ENCODE measurements around the gene TIMP2.

DNA sequence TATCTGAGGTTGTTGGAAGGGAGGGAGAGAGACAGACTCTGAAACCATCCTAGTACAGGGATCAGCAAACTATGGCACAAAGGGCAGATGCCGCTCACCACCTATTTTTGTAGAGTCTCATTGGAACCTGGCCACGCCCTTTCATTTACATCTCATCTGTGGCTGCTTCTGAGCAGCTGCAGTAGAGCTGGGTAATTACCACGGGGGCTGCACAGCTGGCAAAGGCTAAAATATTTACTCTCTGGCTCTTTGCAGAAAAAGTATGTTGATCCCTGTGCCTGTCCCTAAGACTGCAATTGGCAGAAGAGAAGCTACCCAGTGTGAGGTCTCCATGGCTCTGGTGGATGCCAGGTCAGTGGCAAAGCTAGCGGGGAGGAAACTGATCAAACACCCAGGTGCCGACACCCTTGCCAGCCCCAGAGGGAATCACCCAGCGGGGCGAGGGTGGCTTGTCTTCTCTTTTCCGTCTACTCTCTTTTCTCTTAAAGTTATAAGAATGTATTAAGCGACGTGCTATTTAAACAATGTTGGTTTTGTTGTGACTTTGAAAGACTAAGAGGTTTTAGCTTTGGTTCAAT, 36.2 kb downstream of the TIMP2 start:
- TF ChIP-seq, protein P1, sequence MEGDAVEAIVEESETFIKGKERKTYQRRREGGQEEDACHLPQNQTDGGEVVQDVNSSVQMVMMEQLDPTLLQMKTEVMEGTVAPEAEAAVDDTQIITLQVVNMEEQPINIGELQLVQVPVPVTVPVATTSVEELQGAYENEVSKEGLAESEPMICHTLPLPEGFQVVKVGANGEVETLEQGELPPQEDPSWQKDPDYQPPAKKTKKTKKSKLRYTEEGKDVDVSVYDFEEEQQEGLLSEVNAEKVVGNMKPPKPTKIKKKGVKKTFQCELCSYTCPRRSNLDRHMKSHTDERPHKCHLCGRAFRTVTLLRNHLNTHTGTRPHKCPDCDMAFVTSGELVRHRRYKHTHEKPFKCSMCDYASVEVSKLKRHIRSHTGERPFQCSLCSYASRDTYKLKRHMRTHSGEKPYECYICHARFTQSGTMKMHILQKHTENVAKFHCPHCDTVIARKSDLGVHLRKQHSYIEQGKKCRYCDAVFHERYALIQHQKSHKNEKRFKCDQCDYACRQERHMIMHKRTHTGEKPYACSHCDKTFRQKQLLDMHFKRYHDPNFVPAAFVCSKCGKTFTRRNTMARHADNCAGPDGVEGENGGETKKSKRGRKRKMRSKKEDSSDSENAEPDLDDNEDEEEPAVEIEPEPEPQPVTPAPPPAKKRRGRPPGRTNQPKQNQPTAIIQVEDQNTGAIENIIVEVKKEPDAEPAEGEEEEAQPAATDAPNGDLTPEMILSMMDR (IDR thresholded peaks at IDR 0.05; ENCODE audit: low read depth, low read length), result 0 out of 2 replicates have a peak, but pooled peaks have one; percentile 6
- no peak for TF ChIP-seq EZH2phosphoT487 (IDR thresholded peaks at IDR 0.05; ENCODE audit: low read depth)

Data from OCI-LY3 (cell line).